GM18508 (cell line): ENCODE data around the gene TGFBR3L.

ENCODE experiments used
- ATAC-seq: cut with Tn5 transposase; IDR thresholded peaks from one replicate; pipeline ENCODE4 v1.9.1; 2021; ENCODE audit warnings: moderate number of reproducible peaks; ENCODE audit not compliant: insufficient read depth, unreplicated experiment

TGFBR3L gene

DNA sequence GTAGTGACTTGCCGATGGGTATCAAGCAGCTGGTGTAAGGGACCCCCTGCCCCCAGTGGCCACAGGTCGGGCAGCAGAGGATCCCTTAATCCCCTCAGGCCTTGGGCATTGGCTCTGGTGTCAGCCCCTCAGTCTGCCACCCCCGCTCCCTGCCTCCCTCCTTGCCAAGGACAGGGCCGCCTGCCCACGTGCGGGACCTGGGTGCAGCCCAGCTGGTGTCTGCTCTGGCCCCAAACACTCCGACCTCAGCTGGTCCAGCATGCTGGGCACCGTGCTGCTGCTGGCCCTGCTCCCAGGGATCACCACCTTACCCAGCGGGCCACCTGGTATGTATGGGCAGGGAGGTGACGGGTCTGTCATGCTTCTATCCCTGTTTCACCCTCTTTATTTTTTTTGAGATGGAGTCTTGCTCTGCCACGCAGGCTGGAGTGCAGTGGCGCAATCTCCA is at the start of gene TGFBR3L:
Gene TGFBR3L, plus strand, starts transcription at position 233 of the 448 bp plus-strand sequence.
- no peak for ATAC-seq

DNA sequence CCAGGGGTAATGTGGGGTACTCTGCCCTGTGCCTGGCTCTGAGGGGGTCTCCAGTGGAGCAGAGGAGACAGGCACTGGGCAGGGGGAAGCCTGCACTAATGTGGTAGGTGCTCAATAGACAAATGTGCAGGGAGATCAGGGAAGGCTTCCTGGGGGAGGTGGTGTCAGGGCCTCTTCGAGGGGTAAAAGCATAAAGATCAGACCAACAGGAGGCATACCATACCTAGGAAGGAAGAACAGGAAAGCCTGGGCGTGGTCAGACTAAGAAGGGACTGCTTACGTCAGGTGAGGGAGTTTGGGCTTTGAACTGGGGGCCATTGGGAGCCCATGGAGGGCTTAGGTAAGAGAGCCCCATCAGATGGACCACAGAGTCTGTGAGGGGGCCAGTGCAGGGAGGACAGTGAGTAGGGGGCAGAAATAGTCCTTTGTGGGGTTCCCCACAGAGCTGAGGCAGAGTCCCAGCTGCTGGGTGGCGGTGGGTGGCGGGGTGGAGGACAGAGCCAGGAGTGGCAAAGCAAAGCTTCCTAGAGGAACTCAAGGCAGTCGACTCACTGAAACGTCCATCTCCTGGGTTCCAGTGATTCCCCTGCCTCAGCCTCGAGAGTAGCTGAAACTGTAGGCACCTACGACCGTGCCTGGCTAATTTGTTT is 49.2 kb upstream of the TGFBR3L start:
- ATAC-seq, result no peak

DNA sequence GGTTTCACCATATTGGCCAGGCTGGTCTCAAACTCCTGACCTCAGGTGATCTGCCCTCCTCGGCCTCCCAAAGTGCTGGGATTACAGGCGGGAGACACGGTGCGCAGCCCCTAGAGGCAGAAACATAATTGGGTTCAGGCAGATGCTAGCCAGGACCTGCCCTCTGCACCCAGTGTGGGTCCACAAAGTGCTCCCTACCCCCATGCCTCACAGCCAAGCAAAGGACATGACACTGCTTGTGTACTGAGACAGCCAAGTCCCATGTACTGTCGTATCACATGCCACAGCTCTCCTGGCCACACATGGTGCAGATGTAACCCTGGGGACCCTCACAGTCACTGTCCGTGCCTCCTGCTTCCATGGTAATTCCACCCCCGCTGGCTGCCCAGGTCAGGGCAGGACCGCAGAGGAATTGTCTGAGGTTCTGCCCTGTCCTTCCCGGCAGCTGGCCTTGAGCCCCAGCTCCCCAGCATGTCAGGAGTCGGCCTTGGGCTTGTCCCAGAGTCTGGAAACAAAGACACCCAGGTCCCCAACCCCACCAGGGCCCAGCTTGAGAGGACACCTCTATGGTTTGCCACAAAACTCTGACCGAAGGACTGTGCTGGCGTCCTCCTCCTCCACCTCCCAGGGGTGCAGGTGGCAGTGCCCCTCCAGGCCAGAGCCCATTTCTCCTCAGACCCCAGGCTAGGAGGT is 48.1 kb upstream of the TGFBR3L start:
- no peak for ATAC-seq

DNA sequence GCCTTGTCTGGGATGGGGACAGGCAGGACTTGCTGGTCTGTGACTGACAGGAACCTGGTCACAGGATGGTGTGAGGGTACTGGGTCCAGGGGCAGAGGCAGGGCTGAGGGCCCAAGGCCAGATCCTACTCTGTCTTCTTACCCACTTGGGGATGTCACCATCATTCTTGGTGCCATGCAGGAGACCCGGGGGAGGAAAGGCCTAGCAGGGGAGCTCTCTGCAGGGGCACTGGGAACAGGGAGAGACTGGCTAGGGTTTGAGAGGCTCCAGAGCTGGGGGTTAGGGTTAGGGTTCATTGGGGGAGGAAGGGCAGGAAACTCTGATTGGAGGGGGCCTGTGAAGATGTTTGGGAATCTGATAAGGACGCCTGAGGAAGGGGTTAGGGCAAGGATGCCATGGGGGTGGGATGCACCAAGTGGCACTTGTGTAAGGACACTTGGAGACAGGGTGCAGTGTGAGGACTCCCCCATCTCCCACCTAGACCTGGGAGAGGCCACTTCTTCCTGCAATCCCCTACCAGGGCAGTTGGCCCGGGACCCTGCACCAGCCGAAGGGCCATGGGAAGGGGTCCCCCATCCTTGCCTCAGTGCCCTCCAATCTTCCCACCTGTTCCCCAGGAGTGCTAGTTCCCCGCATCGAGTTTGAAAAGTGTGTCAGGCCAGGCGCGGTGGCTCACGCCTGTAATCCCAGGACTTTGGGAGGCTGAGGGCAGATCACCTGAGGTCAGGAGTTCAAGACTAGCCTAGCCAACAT is 47.4 kb upstream of the TGFBR3L start:
- no peak for ATAC-seq

DNA sequence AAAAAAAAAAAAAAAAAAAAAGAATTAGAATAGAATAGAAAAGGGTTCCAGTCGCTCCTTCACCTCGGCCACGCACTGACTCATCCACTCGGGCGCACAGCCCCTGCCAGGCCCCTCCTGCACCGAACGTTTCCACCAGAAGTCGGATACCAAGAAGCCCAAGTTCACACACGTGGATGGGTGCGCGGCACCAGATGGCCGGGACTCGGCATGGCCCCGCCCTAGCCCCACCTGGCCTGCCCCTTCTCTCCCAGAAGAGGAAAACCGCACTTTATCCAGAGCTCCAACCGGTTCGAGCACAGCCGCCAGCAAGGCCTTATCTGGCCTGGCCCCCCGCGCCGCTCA is 46.3 kb upstream of the TGFBR3L start:
- ATAC-seq, result no peak

DNA sequence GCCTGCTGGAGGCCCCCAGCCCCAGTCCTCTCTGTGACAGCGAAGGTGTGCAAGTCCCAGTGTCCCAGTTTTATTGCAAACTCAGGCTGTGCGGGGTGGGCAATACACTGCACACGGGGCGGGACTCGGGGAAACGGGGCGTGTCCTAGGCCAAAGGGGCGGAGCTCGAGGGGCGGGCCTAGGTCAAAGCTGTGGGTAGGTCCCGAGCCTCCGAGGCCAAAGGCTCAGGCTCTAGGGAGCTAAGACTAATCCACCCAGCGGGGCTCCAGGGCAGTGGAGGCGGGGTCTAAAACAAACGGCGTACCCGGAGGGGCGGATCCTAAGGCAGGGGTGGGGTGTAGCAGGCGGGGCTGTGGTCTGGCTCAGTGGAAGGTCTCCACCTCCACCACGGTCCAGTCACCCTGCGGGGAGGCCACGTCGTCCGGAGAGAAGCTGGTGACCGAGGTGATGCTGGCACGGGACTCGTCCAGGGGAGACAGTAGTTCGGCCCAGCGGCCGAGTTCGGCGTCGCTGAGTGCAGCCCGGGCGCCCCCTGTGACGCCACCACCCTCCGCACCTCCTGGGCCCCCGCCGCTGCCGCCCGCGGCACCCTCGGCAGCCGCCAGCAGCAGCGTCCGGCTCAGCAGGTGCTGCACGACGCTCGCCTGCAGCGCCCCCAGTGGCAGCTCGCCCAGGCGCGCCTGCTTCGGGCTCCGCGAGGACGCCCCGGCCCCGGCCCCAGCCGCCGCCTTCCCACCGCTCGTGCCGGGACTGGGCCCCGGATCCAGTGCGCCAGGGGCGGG is 45.8 kb upstream of the TGFBR3L start:
- no peak for ATAC-seq

DNA sequence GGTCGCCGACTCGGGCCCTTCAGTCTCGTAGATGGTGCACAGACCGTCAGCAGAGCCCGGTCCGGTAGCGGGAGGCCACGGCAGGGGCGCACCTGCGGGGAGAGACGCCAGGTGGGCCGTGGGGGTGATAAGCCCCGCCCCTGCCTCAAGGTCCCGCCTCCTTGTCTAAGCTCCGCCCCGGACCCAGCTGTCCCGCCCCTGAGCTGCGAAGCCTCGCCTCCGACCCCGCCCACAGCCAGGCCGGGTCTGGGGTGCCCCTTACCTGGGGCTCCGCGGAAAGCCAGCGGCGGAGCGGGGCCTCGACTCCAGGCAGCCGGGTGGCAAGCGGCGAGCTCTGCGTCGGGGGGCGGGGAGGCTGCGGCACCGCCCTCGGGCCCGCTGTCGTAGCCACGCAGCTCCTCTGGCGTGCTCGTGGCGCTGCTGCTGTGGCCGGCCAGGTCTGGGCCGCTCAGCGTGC is 45.1 kb upstream of the TGFBR3L start:
- no peak for ATAC-seq

DNA sequence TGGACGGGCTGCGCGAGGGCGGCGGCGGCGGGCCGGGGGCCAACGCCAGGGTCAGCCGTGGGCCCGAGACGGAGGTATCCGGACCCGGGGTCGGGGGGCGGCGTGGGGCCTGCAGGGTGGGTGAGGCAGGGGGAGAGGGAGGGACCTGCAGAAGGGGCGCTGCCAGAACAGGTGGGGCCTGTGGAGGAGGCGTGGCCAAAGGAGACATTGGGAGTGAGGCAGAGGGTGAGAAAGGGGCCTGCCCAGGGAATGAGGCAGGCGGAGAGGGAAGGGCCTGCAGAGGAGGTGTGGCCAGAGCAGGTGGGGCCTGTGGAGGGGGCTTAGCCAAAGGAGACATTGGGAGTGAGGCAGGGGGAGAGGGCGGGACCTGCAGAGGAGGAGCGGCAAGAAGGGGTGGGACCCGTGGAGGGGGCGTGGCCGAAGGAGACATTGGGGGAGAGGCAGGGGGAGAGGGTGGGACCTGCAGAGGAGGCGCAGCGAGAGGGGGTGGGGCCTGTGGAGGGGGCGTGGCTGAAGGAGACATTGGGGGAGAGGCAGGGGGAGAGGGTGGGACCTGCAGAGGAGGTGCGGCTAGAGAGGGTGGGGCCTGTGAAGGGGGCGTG is 44.6 kb upstream of the TGFBR3L start:
- no peak for ATAC-seq

DNA sequence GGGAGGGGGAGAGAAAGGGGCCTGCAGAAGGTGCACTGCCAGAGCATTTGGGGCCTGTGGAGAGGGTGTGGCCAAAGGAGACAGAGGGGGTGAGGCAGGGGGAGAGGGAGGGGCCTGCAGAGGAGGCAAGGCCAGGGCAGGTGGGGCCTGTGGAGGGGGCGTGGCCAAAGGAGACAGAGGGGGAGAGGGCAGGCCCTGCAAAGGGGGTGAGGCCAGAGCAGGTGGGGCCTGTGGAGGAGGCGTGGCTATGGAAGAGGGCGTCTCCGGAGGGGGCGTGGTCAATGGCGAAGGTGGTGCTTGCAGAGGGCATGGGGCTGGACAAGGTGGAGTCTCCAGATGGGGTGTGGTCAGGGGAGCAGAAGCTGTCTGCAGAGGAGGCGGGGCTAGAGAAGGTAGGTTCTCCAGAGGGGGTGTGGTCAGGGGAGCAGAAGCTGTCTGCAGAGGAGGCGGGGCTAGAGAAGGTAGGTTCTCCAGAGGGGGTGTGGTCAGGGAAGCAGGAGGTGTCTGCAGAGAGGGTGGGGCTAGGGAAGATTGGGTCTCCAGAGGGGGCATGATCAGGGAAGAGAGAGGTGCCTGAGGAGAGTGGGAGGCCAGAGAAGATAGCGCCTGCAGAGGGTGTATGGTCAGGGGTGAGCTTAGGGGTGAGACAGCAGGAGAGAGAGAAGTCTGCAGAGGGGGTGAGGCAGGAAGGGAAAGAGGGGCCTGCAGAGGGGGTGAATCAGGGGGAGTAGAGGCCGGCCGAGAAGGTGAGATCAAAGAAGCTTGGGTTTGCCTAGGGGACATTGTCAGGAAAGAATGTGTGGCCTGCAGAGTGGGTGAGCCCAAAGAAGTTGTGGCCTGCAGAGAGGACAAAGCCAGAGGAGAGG is 43.8 kb upstream of the TGFBR3L start:
- ATAC-seq, result no peak

DNA sequence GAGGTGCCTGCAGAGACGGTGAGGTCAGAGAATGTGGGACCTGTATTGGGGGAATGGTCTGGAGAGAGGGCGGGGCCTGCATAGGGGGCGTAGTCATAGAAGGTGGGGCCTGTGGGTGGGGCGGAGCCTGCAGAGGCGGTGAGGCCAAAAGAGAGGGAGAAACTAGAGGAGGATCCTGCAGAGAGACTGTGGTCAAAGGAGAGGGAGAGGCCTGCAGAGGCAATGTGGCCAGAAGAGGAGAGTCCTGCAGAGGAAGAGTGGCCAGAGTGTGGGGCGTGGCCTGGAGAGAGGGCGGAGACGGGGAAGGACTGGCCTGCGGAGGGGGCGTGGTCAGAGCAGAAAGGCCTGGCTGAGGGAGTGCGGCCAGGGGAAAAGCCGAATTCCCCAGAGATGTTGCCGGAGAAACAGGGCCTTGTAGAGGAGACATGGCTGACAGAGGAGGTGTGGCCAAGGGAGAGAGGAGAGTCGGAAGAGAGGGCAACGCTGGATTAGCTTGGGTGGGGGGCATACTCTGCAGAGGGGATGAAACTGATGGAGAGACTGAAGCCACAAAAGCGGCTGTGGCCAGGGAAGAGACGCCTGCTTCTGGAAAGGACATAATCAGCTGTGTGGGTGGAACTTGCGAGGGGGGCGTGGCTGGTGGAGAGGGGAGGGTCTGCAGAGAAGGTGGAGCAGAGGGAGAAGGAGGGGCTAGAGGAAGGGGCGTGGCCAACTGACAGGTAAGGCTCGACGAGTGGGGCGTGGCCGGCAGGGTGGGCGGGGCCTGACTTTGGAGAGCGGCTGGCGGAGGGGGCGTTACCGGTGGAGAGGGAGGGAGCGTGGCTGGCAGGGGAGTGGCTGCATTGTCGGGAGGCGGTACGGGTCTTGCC is 43.0 kb upstream of the TGFBR3L start:
- ATAC-seq, result no peak

DNA sequence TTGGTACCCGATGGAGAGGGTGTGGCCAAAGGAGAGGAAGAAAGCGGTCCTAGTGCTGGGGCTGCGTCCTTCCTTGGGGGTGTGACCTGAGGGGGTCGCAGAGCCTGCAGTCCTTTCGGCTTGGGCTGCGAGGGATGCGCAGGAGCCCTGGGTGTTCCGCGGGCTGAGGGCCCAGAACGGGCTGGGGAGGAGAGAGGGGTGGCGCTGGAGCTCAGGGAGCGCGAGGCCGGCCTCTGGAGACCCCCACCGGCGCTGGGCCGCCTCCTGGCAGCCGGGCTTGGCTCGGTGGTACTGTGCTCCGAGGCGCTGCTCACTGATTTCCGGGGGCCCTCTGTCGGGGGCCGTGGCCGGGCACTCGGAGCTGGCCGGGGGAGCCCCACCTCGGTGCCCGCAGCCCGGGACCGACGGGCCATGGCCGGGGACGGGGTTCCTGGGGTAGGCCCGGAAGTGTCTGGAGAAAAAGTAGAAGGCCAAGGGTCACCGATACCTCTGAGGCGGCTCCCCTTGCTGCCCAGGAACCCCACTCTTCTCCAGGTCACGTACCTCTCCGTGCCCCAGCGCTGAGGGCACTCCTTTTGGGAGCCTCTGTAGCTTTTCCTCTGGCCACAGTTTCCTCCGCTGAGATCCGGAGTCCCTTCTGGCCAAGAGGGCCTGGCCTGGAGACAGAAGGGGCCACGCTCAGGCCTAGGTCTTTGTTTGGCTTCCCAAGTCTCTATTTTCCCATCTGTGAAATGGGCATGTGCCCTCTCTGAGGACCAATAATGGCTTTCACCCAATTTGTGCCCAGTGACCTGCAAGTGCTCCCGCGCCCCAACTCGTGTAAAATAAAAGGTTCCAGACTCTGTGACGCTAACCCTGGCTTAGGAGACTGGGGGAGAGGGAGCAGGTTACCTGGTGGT is 42.1 kb upstream of the TGFBR3L start:
- no peak for ATAC-seq

DNA sequence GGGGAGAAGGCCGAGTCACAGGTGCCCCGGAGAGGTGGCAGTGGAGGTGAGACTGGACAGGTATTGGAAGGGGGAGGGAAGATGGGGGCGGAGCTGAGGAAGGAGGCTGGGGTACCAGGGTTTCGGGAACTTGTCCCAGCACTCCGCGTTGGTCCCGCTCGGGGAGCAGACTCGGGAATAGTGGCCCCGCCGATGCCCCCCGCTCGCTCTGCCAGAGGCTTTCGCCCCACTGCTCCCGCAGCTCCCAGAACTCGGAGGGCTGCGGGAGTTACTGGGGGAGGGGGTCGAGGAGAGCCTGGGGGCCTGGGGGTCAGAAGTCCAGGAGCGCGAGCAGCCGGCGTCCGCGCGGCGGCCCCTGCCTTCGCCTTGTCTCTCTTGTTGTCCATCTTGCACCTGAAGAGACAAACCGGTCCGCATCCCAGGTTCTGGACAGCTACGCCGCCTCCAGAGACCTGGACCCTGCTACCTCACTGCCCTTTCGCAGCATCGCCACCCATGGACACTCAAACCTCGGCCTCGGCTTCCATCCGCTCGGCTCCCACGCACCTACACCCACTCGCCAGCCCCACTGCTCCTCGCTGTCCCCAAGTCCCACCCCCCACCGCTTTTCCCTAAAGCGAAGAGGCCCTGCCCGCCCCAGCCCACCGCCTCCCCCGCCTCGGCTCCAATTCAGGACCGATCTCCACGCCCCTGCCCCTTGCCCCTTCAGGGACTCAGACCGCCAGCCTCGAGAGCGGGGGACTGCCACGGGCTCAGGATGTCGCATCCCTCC is 41.1 kb upstream of the TGFBR3L start:
- ATAC-seq, result no peak

DNA sequence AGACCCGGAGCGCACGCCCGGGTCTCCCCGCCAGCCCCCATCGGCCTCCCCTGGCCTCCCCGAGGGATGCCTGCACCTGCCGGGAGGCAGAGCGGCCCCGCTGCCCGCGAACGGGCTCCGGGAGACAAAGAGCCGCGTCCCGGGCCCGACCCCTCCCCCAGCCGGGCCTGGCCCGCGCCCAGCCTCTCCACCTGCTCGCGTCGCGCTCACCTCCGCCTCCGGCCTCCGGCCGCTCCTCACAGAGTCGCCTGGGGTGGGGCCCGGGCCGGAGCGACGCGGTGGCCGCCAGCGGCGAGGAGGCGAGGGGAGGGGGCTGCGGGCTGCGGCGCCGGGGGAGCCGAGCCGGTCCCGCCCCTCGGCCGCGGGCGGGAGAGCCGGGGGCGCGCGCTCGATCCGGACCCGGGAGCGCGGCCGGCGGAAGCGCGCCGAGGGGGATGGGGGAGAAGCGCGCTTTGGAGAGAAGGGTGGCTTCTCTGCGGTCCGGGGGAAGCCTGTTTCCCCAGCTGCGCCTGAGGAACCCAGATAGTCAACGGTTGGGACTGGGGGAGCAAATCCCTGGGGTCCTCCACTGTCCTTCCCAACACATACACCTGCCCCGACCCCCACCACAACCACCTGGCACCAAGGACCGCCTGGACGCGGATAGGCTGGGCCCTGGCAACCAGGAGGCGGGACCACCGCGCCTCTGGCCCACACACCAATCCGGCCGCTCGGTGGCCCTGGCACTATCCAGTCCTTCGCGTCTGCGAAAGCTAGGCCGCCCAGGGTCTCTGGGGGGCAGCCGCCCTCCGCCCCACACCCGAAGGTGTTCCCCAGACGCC is 40.3 kb upstream of the TGFBR3L start, which contains the start of gene PRR36:
Gene PRR36, minus strand, starts transcription at position 315 of the 821 bp plus-strand sequence. CDS start 701 bp downstream, outside the sequence.
- no peak for ATAC-seq

DNA sequence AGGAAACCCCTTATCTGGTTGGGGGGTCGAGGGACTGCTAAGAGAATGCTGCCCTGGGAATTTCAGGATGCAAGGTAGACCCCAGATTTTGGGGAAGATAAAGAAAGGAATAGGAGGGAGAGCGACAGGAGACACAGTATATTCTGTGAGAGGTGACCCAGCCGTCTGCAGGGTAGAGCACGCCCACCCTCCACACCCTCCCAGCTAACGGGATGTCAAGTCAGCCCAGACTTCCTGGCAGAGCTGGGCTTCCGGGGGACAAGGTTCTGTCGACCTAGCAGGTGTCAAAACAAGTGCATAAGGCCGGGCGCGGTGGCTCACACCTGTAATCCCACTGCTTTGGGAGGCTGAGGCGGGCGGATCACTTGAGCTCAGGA is 39.7 kb upstream of the TGFBR3L start:
- ATAC-seq, result no peak

DNA sequence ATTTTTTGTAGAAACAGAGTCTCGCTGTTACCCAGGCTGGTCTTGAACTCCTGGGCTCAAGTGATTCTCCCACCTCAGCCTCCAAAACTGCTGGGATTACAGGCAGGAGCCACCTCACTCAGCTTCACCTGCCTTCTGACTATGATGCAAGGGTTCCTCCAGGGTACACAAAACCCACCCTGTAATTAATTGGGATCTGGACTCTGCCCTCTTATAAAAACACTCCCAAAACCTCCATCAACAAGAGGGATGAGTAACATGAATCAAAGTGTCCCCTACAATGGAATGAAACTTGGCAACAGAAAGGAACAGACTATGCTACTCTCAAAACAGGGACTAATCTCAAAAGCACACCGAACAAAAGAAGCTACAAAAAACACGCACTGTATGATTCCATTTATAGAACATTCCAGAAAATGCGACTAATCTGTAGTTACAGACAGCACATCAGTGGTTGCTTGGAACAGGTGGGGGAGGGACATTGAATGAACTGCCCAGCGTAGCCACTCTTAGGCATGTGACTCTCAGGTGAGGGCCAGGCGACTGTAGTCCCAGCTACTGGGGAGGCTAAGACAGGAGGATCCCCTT is 37.3 kb upstream of the TGFBR3L start:
- ATAC-seq, result no peak
